NAMALWA (cell line): ENCODE measurements around the gene NXPH4.

Experiments used
- DNase-seq: peaks from one replicate; pipeline ENCODE4 v3.0.0-alpha.2; 2015; ENCODE audit warnings: low spot score

NXPH4 gene

DNA sequence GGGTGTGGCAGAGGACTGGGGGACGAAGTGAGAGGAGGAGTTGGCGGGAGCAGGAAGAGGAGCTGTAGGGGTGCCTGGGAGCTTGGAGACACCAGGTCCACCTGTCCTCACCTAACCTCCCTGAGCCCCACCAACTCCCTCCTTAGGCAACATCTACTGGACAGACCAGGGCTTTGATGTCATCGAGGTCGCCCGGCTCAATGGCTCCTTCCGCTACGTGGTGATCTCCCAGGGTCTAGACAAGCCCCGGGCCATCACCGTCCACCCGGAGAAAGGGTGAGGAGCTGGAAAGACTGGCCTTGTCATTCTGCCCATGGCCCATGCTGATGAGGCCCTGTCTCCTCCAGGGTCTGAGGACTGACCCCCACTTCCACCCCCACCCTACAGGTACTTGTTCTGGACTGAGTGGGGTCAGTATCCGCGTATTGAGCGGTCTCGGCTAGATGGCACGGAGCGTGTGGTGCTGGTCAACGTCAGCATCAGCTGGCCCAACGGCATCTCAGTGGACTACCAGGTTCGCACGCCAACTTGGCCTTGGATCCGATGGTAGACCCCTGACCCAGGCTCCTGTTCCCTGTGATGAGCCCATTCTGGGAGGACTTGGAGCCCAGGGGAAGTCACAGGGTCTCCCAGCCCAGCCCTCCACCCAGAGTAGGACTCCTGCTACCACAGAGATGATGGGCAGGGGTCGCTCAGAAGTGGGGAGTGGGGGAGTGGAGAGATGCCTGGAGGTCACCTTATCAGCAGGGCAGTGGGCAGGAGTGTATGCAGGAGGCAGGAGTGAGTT is 32.5 kb upstream of the NXPH4 start:
- no peak for DNase-seq

DNA sequence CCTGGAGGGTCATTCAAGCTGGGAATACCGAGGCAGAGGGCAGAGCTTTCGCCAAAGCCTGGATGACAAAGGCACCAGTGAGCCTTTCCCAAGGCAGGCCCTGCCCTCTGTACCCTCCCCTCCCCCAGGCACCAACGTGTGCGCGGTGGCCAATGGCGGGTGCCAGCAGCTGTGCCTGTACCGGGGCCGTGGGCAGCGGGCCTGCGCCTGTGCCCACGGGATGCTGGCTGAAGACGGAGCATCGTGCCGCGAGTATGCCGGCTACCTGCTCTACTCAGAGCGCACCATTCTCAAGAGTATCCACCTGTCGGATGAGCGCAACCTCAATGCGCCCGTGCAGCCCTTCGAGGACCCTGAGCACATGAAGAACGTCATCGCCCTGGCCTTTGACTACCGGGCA is 31.2 kb upstream of the NXPH4 start:
- no peak for DNase-seq

DNA sequence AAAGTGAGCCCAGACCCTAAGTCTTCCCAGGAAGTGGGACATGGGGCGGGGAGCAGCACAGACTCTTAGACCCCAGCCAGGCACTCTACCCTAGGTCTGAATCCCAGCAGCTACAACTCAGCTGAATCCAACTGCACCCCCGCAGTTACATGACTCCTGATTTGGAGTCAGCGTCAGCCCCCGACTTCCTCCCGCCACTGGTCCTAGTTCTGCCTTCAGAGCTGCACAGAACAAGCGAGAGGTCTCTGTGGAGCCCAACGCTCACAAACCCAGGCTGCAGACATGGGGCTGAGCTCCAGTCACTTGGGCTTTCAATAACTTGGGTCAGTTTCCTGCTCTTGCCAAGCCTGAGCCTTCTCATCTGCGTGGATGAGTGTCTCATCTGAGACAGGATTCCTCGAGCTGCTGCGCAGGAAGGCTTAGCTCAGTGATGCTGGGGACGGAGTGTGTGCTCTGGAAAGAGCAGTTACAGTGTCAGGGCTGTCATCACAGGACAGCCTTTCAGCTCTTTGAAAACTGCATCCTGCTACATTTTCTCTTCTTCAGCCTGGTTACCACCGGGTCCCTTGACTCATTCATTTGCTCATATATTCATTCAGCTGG is 30.6 kb upstream of the NXPH4 start:
- DNase-seq = no peak

DNA sequence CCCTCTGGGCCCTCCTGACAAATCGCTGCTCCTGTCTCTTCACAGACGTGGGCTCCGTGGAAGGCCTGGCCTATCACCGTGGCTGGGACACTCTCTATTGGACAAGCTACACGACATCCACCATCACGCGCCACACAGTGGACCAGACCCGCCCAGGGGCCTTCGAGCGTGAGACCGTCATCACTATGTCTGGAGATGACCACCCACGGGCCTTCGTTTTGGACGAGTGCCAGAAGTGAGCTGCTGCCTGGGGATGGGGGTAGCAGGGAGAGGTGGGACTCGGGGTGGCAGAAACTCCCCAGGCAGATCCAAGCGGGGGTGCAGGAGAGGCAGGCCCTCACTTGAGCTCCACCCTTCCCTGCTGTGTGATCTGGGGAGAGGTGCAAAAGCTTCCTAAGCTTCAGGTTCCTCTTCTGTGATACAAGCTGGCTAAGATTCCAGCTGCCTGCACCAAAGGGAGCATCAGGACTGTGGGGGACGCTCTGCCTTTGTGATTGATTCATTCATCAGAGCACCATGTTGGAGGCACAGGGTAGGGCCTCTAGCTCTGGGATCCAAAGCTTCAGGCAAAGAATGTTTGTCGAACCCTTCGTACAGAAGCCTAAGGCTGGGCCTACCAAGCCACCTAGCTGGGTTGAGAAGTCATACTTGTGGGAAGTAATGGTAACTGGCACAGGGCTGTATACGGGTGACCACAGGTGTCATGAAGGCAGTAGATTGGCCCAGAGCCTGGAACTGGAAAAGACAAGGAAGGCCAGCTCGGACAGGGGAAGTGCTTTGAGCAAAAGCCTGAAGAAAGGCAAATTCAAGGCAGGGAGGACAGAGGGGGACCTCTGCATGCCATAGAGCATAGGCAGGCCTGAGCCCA is 29.1 kb upstream of the NXPH4 start:
- no peak for DNase-seq

GRCh38 chr12:57188090-57188425 is 28.5 kb upstream of the NXPH4 start:
- DNase-seq = no peak

DNA sequence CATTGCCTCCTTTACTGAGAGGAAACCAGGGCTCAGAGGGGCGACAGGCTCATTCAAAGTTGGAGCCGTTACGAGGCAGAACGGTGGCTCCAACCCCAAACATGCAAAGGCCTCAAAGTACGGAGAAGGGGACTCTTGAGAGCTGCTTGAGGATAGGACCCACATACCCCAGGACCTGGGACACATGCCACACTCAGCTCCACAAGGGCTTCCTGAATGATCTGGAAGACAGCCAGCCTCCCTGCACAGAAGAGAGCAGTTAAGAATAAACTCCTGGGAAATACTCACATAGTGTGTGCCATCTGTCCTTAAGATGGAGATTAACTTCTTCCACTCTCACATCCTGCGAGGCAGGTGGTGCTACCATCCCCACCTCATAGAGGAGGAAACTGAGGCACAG is 26.6 kb upstream of the NXPH4 start:
- DNase-seq = no peak

GRCh38 chr12:57190821-57191220 is 25.8 kb upstream of the NXPH4 start:
- DNase-seq = no peak

GRCh38 chr12:57191410-57191809 is 25.2 kb upstream of the NXPH4 start:
- no peak for DNase-seq

- DNase-seq = no peak
Observed at GRCh38 chr12:57192920-57193319, 23.7 kb upstream of the NXPH4 start.

GRCh38 chr12:57193706-57194245 is 22.8 kb upstream of the NXPH4 start:
- no peak for DNase-seq

GRCh38 chr12:57194253-57194652 is 22.3 kb upstream of the NXPH4 start:
- DNase-seq = no peak

DNA sequence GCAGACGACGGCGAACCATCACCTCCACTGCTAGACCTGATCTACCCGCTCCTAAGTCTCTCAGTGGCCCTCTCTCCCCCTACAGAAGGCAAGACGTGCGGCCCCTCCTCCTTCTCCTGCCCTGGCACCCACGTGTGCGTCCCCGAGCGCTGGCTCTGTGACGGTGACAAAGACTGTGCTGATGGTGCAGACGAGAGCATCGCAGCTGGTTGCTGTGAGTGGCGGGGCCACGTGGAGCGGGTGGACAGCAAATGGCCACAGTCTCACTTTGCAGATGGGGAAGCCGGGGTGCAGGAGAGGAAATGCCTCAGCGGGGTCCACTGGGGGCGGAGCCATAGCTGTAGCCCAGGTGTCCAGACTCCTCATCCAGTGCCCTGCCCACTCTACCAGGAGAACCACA is 21.4 kb upstream of the NXPH4 start:
- DNase-seq = no peak

DNA sequence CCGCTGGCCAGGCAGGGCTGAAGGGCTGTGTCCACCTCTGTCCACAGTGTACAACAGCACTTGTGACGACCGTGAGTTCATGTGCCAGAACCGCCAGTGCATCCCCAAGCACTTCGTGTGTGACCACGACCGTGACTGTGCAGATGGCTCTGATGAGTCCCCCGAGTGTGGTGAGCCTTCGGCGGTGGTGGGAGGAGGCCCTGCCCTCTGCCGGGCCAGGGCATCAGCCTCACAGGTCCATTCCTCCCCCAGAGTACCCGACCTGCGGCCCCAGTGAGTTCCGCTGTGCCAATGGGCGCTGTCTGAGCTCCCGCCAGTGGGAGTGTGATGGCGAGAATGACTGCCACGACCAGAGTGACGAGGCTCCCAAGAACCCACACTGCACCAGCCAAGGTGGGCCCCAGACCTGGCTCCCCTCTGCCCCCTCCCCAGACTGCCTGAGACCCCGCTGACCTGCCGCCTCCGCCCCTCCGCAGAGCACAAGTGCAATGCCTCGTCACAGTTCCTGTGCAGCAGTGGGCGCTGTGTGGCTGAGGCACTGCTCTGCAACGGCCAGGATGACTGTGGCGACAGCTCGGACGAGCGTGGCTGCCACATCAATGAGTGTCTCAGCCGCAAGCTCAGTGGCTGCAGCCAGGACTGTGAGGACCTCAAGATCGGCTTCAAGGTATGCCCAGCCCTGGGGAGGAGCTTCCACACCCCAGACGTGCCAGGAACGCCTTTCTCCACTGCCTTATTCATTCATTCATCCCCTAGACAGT is 20.8 kb upstream of the NXPH4 start:
- no peak for DNase-seq

DNA sequence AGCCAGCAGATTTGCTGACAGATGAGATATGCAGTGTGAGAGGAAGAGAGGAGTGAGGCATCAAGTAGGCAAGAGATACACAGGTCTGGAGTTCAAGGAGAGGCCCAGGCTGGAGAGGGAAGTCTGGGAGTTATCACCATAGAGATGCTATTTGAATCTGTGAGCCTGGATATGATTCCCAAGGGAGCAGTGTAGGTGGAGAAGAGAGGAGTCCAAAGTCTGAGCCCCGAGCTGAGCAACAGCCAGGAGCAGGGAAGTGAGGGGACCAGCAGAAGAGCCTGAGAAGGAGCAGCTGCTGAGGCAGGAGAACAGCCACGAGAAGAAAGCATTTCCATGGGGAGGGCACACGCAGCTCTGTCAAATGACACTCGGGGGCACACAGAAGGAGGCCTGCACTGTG is 20.2 kb upstream of the NXPH4 start:
- no peak for DNase-seq

- DNase-seq = no peak
Observed at GRCh38 chr12:57196956-57197355, 19.6 kb upstream of the NXPH4 start.

- DNase-seq = no peak
Observed at GRCh38 chr12:57198329-57198728, 18.3 kb upstream of the NXPH4 start.

GRCh38 chr12:57199191-57199590 is 17.4 kb upstream of the NXPH4 start:
- no peak for DNase-seq

GRCh38 chr12:57200497-57200896 is 16.1 kb upstream of the NXPH4 start:
- DNase-seq = no peak

- DNase-seq = no peak
Observed at GRCh38 chr12:57201219-57201618, 15.4 kb upstream of the NXPH4 start.

DNA sequence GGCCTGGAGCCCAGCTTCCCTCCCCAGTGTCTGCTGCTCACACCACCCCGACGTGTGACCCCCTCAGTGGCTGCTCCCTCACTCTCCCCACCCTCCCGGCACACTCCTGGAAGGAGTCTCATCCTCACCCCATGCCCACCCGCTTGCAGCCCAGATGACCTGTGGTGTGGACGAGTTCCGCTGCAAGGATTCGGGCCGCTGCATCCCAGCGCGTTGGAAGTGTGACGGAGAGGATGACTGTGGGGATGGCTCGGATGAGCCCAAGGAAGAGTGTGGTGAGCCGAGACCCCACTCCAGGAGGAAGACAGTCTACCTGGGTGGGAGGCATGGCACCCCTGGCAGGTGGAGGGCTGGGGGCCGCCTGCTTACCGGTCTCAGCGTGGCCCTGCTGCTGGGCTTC is 15.0 kb upstream of the NXPH4 start:
- DNase-seq = no peak

DNA sequence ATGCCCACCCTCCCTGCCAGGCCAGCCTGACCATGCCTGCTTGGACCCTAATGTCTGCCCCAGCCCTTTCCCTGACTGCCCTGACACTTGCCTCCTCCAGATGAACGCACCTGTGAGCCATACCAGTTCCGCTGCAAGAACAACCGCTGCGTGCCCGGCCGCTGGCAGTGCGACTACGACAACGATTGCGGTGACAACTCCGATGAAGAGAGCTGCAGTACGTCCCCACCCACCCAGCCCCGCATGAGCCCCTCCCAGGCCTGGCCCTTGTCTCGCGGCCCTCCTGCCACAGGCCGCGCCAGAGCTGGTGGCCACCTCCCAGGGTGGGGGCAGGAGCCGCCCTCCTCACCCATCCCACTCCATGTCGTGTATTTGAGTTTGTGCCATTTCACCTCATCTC is 14.3 kb upstream of the NXPH4 start:
- no peak for DNase-seq

GRCh38 chr12:57203201-57203600 is 13.4 kb upstream of the NXPH4 start:
- no peak for DNase-seq
